NCI-H446 (cell line): ENCODE results near the gene C1orf35.

Experiments
- DNase-seq, 2 experiments: peaks; one replicate each; lab custom pipeline; 2025; lab: John Stamatoyannopoulos, UW

Gene C1orf35

GRCh38 chr1:228094432-228095016 is 8.6 kb downstream of the C1orf35 start:
- DNase-seq = no peak

- DNase-seq = no peak
These were observed 9.8 kb downstream of the C1orf35 start for GRCh38 chr1:228093050-228093906.

GRCh38 chr1:228092342-228093049 is 10.6 kb downstream of the C1orf35 start:
- DNase-seq = no peak

GRCh38 chr1:228091084-228091483 is 12.0 kb downstream of the C1orf35 start:
- no peak for DNase-seq

- no peak for DNase-seq
These were observed 12.5 kb downstream of the C1orf35 start for GRCh38 chr1:228090613-228091081.

- DNase-seq = no peak
These were observed 13.4 kb downstream of the C1orf35 start for GRCh38 chr1:228089519-228090380.

GRCh38 chr1:228088586-228089498 is 14.3 kb downstream of the C1orf35 start:
- DNase-seq = no peak

GRCh38 chr1:228087771-228088251 is 15.3 kb downstream of the C1orf35 start:
- no peak for DNase-seq

GRCh38 chr1:228085287-228085951 is 17.7 kb downstream of the C1orf35 start:
- no peak for DNase-seq

GRCh38 chr1:228084797-228085196 is 18.3 kb downstream of the C1orf35 start:
- DNase-seq = no peak

- no peak for DNase-seq
These were observed 18.8 kb downstream of the C1orf35 start for GRCh38 chr1:228084325-228084724.

- no peak for DNase-seq
These were observed 19.2 kb downstream of the C1orf35 start for GRCh38 chr1:228083871-228084278.

- DNase-seq = no peak
These were observed 19.9 kb downstream of the C1orf35 start for GRCh38 chr1:228082918-228083870.

- peak; percentile 78 to 98 for DNase-seq
These were observed 20.8 kb downstream of the C1orf35 start, which contains the start of gene ARF1 for GRCh38 chr1:228082214-228082917. Gene ARF1, plus strand, starts transcription at chr1:228082708. Its CDS starts 14,407 bp downstream, at chr1:228097115.

GRCh38 chr1:228081578-228082213 is 21.4 kb downstream of the C1orf35 start:
- no peak for DNase-seq

- no peak for DNase-seq
These were observed 22.0 kb downstream of the C1orf35 start for GRCh38 chr1:228081144-228081543.

- DNase-seq = no peak
These were observed 23.4 kb downstream of the C1orf35 start for GRCh38 chr1:228079601-228080263.
